SK-N-SH (cell line): ENCODE results near the gene PKM. TPM values are rescaled to one million over a fixed set of nuclear protein-coding genes. Genes with fewer than 3 reads are reported as not detected.

Experiments
- CTCF ChIA-PET: fragments of 300-600, 350-600 bp; formaldehyde crosslinking; extraction: SDS; loops from one replicate; lab custom pipeline; 2021; lab: Yijun Ruan, JAX
- POLR2A ChIA-PET: fragments of 350-600 bp; sonication (Branson Sonifier 250); formaldehyde crosslinking; extraction: SDS; loops from one replicate; lab custom pipeline; 2020; ENCODE audit warnings: antibody characterized with exemption, inconsistent platforms; lab: Yijun Ruan, JAX
- DNase-seq: peaks from one replicate; pipeline ENCODE4 v3.0.0; 2012
- H2AFZ ChIP-seq: fragments of 200-600 bp; sonication (generic); 2 replicates; pipeline ENCODE4 v1.8.1; 2016; ENCODE audit warnings: antibody characterized with exemption, mild to moderate bottlenecking, low read depth
- H3F3A ChIP-seq: fragments of 200-600 bp; sonication (generic); replicated peaks from 2 replicates; pipeline ENCODE3; 2016; ENCODE audit warnings: antibody characterized with exemption, mild to moderate bottlenecking; ENCODE audit not compliant: insufficient read depth
- H3K27ac ChIP-seq, 2 experiments: fragments of 200-500 bp in 1 of 2; fragments of 200-600 bp in 1 of 2; sonication (Bioruptor generic) in 1 of 2; sonication (generic), shearing (Covaris generic) in 1 of 2; 2 replicates each; pipeline versions ENCODE4 v1.5.1 to v1.6.1; 2014 to 2016; ENCODE audit warnings: low read depth in 2 of 2, inconsistent platforms in 1 of 2, low read length in 1 of 2, mild to moderate bottlenecking in 1 of 2, mixed read lengths in 1 of 2
- H3K27me3 ChIP-seq: fragments of 200-600 bp; sonication (generic), shearing (Covaris generic); 2 replicates; pipeline ENCODE4 v1.6.1; 2016; ENCODE audit warnings: mixed run types; ENCODE audit not compliant: insufficient read depth
- H3K36me3 ChIP-seq, 2 experiments: fragments of 200-500 bp in 1 of 2; fragments of 200-600 bp in 1 of 2; sonication (Bioruptor generic) in 1 of 2; sonication (generic) in 1 of 2; replicated peaks in 1 of 2; 2 replicates each; pipeline versions ENCODE3 to v1.5.1; 2014 to 2016; ENCODE audit warnings: low read length in 1 of 2, mild to moderate bottlenecking in 1 of 2; ENCODE audit not compliant: insufficient read depth in 2 of 2, control insufficient read depth in 1 of 2
- H3K4me1 ChIP-seq, 2 experiments: fragments of 200-500 bp in 1 of 2; fragments of 200-600 bp in 1 of 2; sonication (Bioruptor generic) in 1 of 2; sonication (generic), shearing (Covaris generic) in 1 of 2; 2 replicates each; pipeline versions ENCODE4 v1.5.1 to v1.6.1; 2014 to 2016; ENCODE audit warnings: low read depth in 1 of 2, low read length in 1 of 2, mixed run types in 1 of 2; ENCODE audit not compliant: insufficient read depth in 2 of 2, control insufficient read depth in 1 of 2
- H3K4me2 ChIP-seq: fragments of 200-600 bp; sonication (generic), shearing (Covaris generic); 2 replicates; pipeline ENCODE4 v1.6.1; 2017; ENCODE audit warnings: mixed run types
- H3K4me3 ChIP-seq, 2 experiments: fragments of 200-500 bp in 1 of 2; fragments of 200-600 bp in 1 of 2; sonication (Bioruptor generic) in 1 of 2; sonication (generic), shearing (Covaris generic) in 1 of 2; 2 replicates each; pipeline versions ENCODE4 v1.5.1 to v1.8.1; 2014 to 2016; ENCODE audit warnings: low read depth in 2 of 2, inconsistent platforms in 1 of 2, low read length in 1 of 2, mild to moderate bottlenecking in 1 of 2, mixed read lengths in 1 of 2, moderate library complexity in 1 of 2
- H3K79me2 ChIP-seq: fragments of 200-600 bp; sonication (generic); 2 replicates; pipeline ENCODE4 v1.8.1; 2017; ENCODE audit warnings: mild to moderate bottlenecking; ENCODE audit not compliant: insufficient read depth
- H3K9ac ChIP-seq: fragments of 200-600 bp; sonication (generic); 2 replicates; pipeline ENCODE4 v1.6.1; 2017; ENCODE audit warnings: mixed run types
- H3K9me2 ChIP-seq: fragments of 200-600 bp; sonication (generic); 2 replicates; pipeline ENCODE4 v1.6.1; 2017; ENCODE audit warnings: mixed run types
- H3K9me3 ChIP-seq: fragments of 200-600 bp; sonication (generic); 2 replicates; pipeline ENCODE4 v1.6.1; 2017; ENCODE audit warnings: mixed run types, mild to moderate bottlenecking, moderate library complexity
- H4K20me1 ChIP-seq: fragments of 200-600 bp; sonication (generic); 2 replicates; pipeline ENCODE4 v1.6.1; 2017; ENCODE audit warnings: mild to moderate bottlenecking, mixed run types; ENCODE audit not compliant: insufficient read depth
- CHD2 ChIP-seq: fragments of 150-350 bp; IDR thresholded peaks from 2 replicates; pipeline ENCODE4 v1.6.1; 2018; ENCODE audit warnings: low read length; ENCODE audit not compliant: partially characterized antibody
- CTCF ChIP-seq: fragments of 200-600 bp; sonication (generic); IDR thresholded peaks from 2 replicates; pipeline ENCODE4 v1.6.1; 2017; ENCODE audit warnings: antibody characterized with exemption, mild to moderate bottlenecking, moderate library complexity
- ELF1 ChIP-seq: IDR thresholded peaks from 2 replicates; pipeline ENCODE4 v1.4.0; 2012
- EZH2phosphoT487 ChIP-seq: fragments of 200-600 bp; sonication (generic); IDR thresholded peaks from 2 replicates; pipeline ENCODE4 v1.6.1; 2017; ENCODE audit warnings: low read depth, mixed run types, mild to moderate bottlenecking, antibody characterized with exemption, moderate library complexity, borderline replicate concordance
- FOSL2 ChIP-seq: IDR thresholded peaks from 2 replicates; pipeline ENCODE4 v1.4.0; 2012; ENCODE audit warnings: low read depth, mild to moderate bottlenecking, moderate library complexity, borderline replicate concordance
- GABPA ChIP-seq: IDR thresholded peaks from 2 replicates; pipeline ENCODE4 v1.4.0; 2012; ENCODE audit warnings: low read depth, mild to moderate bottlenecking
- IRF3 ChIP-seq: fragments of 150-350 bp; IDR thresholded peaks from 2 replicates; pipeline ENCODE4 v1.6.1; 2016; ENCODE audit warnings: mild to moderate bottlenecking, low read depth, low read length
- JUND ChIP-seq: IDR thresholded peaks from 2 replicates; pipeline ENCODE4 v1.4.0; 2012
- MAX ChIP-seq: IDR thresholded peaks from 2 replicates; pipeline ENCODE4 v1.4.0; 2012; ENCODE audit warnings: low read depth
- MEF2A ChIP-seq: IDR thresholded peaks from 2 replicates; pipeline ENCODE4 v1.4.0; 2012; ENCODE audit warnings: low read depth, borderline replicate concordance
- NFIC ChIP-seq: IDR thresholded peaks from 2 replicates; pipeline ENCODE4 v1.4.0; 2012; ENCODE audit warnings: borderline replicate concordance
- NRF1 ChIP-seq: IDR thresholded peaks from 2 replicates; pipeline ENCODE4 v1.6.1; 2012; ENCODE audit warnings: low read depth, mild to moderate bottlenecking, low read length
- REST ChIP-seq: IDR thresholded peaks from 2 replicates; pipeline ENCODE4 v1.6.1; 2012; ENCODE audit warnings: mild to moderate bottlenecking, low read depth, low read length, moderate library complexity
- RXRA ChIP-seq: IDR thresholded peaks from 2 replicates; pipeline ENCODE4 v1.4.0; 2012; ENCODE audit warnings: low read depth, mild to moderate bottlenecking, borderline replicate concordance
- SMC3 ChIP-seq: IDR thresholded peaks from 2 replicates; pipeline ENCODE4 v1.6.1; 2012; ENCODE audit warnings: low read depth, low read length, improper control_type of control experiment
- TAF1 ChIP-seq: IDR thresholded peaks from 2 replicates; pipeline ENCODE4 v1.6.1; 2012; ENCODE audit warnings: low read depth, mild to moderate bottlenecking, low read length, moderate library complexity, borderline replicate concordance
- USF1 ChIP-seq: IDR thresholded peaks from 2 replicates; pipeline ENCODE4 v1.4.0; 2012; ENCODE audit warnings: low read depth, borderline replicate concordance
- WGBS: methylation state at CpG from one replicate; pipeline ENCODE4 v1.1.6; 2017; ENCODE audit warnings: low lambda C conversion rate; 5-methylcytosine and 5-hydroxymethylcytosine counted together
- polyA plus RNA-seq, 3 experiments: library from polyadenylated mRNA; depleted of rRNA; stranded (reverse); fragments of >200 nt; gene quantifications; 2 replicates each; pipeline ENCODE4 v1.2.3, GENCODE V29; 2012

PKM gene
- polyA plus RNA-seq, 1 of the 3 experiments (the other 2 are of a cell fraction), result 1,453 TPM

- Histone ChIP-seq H3K9ac (no peak overlapping the region), H3K4me2 (no peak overlapping the region), H4K20me1 (no peaks in the 10 kb centered on the region), H3F3A (no peaks in the 10 kb centered on the region), H3K9me2 (no peaks in the 10 kb centered on the region), H3K4me3 (no peak overlapping the region), H2AFZ (no peak overlapping the region), H3K36me3 (no peaks in the 10 kb centered on the region), H3K27me3 (no peaks in the 10 kb centered on the region), H3K79me2 (no peaks in the 10 kb centered on the region), H3K9me3 (no peaks in the 10 kb centered on the region), H3K4me1 (peaks cover under 1 to 1% of the 10 kb centered on the region in 2 experiments; a peak in 1 of 4 replicates), H3K27ac (no peak overlapping the region)
- ChIA-PET POLR2A (no interaction called here), CTCF (no interaction called here)
- 46% methylated on average over 3 of the region's 5 CpGs for WGBS
- no peak for DNase-seq
- no peak for TF ChIP-seq MAX
- TF ChIP-seq EZH2phosphoT487, result no peak
- TF ChIP-seq USF1, result no peak
- no peak for TF ChIP-seq MEF2A
- TF ChIP-seq CTCF, result no peak
- TF ChIP-seq CHD2, result no peak
- TF ChIP-seq IRF3, result no peak
- no peak for TF ChIP-seq NRF1
Measured at GRCh38 chr15:72160696-72161245, 70.2 kb downstream of the PKM start.

- WGBS, result 72% methylated on average over 2 of the region's 2 CpGs
- CTCF ChIA-PET, result interaction anchor here (0.7 to 3.1 kb wide), 28 partner anchors 8 to 707 kb away, joined by 3 to 59 read pairs (median 10); partner anchors contain the start of genes GRAMD2A and NR2E3
- no peaks in the 10 kb centered on the region for H3K9me2 ChIP-seq
- H3F3A ChIP-seq, result no peaks in the 10 kb centered on the region
- no peaks in the 10 kb centered on the region for H3K27me3 ChIP-seq
- POLR2A ChIA-PET, result no interaction called here
- H3K36me3 ChIP-seq, result no peaks in the 10 kb centered on the region
- H2AFZ ChIP-seq, result no peak overlapping the region
- no peaks in the 10 kb centered on the region for H4K20me1 ChIP-seq
- peaks cover 10% of the 10 kb centered on the region in 2 experiments; a peak in 1 of 4 replicates for H3K4me1 ChIP-seq
- no peak for DNase-seq
- H3K27ac ChIP-seq, result no peak overlapping the region
- no peak overlapping the region for H3K4me3 ChIP-seq
- no peaks in the 10 kb centered on the region for H3K79me2 ChIP-seq
- no peak overlapping the region for H3K4me2 ChIP-seq
- no peak overlapping the region for H3K9ac ChIP-seq
- H3K9me3 ChIP-seq, result no peaks in the 10 kb centered on the region
- TF ChIP-seq FOSL2, result no peak
- no peak for TF ChIP-seq RXRA
- no peak for TF ChIP-seq JUND
- TF ChIP-seq ELF1, result no peak
- TF ChIP-seq SMC3, result no peak
- TF ChIP-seq EZH2phosphoT487, result no peak
- TF ChIP-seq CTCF, result no peak
- no peak for TF ChIP-seq GABPA
- no peak for TF ChIP-seq NFIC
- TF ChIP-seq REST, result no peak
- TF ChIP-seq TAF1, result no peak
- no peak for TF ChIP-seq NRF1
- no peak for TF ChIP-seq CHD2
Measured at GRCh38 chr15:72156928-72157327, 74.1 kb downstream of the PKM start.
